ENCODE data around the gene DCST2.

DNA sequence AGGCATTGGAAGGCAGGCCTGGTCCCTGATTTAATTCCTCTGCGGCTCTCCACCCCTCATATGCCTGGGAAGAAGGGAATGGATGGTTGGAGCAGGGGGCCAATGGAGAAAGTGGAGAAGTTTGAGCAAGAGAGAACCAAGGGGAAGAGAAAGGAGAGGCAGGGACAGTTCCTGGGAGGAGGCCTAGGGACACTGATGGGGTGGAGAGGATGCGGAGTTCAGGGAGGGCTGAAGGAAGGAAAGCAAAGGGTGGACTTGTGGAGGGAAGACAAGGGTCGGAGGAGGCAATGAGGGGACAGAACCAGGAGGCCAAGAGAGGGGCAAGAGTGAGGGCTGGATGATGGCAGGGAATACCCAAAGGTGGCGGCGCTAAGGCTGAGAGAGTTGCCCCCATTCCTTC, 23.8 kb downstream of the DCST2 start:
- TF ChIP-seq, protein P1, sequence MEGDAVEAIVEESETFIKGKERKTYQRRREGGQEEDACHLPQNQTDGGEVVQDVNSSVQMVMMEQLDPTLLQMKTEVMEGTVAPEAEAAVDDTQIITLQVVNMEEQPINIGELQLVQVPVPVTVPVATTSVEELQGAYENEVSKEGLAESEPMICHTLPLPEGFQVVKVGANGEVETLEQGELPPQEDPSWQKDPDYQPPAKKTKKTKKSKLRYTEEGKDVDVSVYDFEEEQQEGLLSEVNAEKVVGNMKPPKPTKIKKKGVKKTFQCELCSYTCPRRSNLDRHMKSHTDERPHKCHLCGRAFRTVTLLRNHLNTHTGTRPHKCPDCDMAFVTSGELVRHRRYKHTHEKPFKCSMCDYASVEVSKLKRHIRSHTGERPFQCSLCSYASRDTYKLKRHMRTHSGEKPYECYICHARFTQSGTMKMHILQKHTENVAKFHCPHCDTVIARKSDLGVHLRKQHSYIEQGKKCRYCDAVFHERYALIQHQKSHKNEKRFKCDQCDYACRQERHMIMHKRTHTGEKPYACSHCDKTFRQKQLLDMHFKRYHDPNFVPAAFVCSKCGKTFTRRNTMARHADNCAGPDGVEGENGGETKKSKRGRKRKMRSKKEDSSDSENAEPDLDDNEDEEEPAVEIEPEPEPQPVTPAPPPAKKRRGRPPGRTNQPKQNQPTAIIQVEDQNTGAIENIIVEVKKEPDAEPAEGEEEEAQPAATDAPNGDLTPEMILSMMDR (IDR thresholded peaks at IDR 0.05) = no peak
- TF ChIP-seq POLR2AphosphoS5 (IDR thresholded peaks at IDR 0.05) (no peak), POLR2A (IDR thresholded peaks at IDR 0.05) (no peak)
